ENCODE results near the gene RCOR3. TPM values are rescaled to one million over a fixed set of nuclear protein-coding genes. Genes with fewer than 3 reads are reported as not detected.

Gene RCOR3
- total RNA-seq, 4 donors from 2014 or later = 52.2 to 77.6 (median 72.1) TPM

DNA sequence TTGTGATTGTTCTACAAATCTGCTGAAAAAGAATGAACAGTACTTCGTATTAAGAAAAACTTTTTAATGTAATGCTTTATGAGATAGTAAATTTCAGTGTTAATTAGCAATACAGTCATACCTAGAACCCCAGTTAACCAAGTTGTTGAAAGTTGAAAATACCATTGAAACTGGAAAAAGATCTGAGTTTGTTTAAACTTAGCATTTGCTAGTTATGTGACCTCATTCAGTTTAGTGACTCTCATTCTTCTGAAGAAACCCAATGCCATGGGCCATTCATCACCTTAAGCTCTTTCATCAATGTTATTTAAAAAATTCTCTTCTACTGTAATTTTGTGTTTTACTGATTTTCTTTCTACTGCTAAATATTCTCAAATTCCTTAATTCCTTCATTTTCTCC is 20.2 kb downstream of the RCOR3 start:
- in situ Hi-C loops (cut with MboI; ENCODE audit: low pct_ligation_motif_present in 1 of 4, low pct_unique_long_range_greater_than_20kb in 1 of 4, low sequenced_read_pairs in 3 of 4) = no loop called here
- intact Hi-C loops (cut with DNase I; ENCODE audit: low total_unique reads) = no loop called here
- H3K27me3 ChIP-seq = no peaks in the 10 kb centered on the region
- H3K36me3 ChIP-seq = peaks cover 0 to 77% (median 33%) of the 10 kb centered on the region in 4 donors
- TF ChIP-seq POLR2AphosphoS5 (IDR thresholded peaks at IDR 0.05) = no peak
- TF ChIP-seq EP300 (IDR thresholded peaks at IDR 0.05; ENCODE audit: low read depth) = no peak
- TF ChIP-seq, protein P1, sequence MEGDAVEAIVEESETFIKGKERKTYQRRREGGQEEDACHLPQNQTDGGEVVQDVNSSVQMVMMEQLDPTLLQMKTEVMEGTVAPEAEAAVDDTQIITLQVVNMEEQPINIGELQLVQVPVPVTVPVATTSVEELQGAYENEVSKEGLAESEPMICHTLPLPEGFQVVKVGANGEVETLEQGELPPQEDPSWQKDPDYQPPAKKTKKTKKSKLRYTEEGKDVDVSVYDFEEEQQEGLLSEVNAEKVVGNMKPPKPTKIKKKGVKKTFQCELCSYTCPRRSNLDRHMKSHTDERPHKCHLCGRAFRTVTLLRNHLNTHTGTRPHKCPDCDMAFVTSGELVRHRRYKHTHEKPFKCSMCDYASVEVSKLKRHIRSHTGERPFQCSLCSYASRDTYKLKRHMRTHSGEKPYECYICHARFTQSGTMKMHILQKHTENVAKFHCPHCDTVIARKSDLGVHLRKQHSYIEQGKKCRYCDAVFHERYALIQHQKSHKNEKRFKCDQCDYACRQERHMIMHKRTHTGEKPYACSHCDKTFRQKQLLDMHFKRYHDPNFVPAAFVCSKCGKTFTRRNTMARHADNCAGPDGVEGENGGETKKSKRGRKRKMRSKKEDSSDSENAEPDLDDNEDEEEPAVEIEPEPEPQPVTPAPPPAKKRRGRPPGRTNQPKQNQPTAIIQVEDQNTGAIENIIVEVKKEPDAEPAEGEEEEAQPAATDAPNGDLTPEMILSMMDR (IDR thresholded peaks at IDR 0.05) = no peak
- no peak for TF ChIP-seq POLR2A (IDR thresholded peaks at IDR 0.05)
- no peak overlapping the region for H3K4me3 ChIP-seq
- DNase-seq = no peak
- peaks cover 0 to 8% (median 0%) of the 10 kb centered on the region in 4 donors for H3K4me1 ChIP-seq
- 23 to 36% methylated on average over 1 of the region's 1 CpG for WGBS, 2 donors (ENCODE audit: low coverage in 1 of 2)
- no peaks in the 10 kb centered on the region for H3K9me3 ChIP-seq
- no peak overlapping the region for H3K27ac ChIP-seq

DNA sequence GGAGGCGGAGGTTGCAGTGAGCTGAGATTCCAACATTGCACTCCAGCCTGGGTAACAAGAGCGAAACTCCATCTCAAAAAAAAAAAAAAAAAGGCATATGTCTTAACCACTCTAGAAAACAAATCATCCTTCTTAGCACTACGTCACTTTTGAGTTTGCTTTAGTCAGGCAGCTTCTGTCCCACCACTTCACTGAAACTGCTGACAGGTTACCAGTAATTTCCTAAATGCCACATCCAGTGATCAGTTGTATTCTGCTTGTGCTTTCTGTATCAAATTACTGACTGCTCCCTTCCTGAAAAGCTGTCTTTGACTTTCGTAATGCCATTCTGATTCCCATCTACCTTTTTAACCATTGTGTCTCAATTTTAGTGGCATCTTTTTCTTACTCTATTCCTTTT is 21.7 kb downstream of the RCOR3 start:
- TF ChIP-seq EP300 (IDR thresholded peaks at IDR 0.05; ENCODE audit: low read depth) = no peak
- TF ChIP-seq POLR2A (IDR thresholded peaks at IDR 0.05) = no peak
- TF ChIP-seq, protein P1 (IDR thresholded peaks at IDR 0.05) = no peak
- H3K9me3 ChIP-seq = no peaks in the 10 kb centered on the region
- peaks cover 0 to 2% (median 0%) of the 10 kb centered on the region in 4 donors for H3K4me1 ChIP-seq
- intact Hi-C loops (cut with DNase I; ENCODE audit: low total_unique reads) (no loop called here), in situ Hi-C loops (cut with MboI; ENCODE audit: low pct_ligation_motif_present in 1 of 4, low pct_unique_long_range_greater_than_20kb in 1 of 4, low sequenced_read_pairs in 3 of 4) (no loop called here)
- H3K27ac ChIP-seq = no peak overlapping the region
- 90 to 92% methylated on average over 4 of the region's 4 CpGs for WGBS, 2 donors (ENCODE audit: low coverage in 1 of 2)
- H3K4me3 ChIP-seq = no peak overlapping the region
- H3K27me3 ChIP-seq = no peaks in the 10 kb centered on the region
- H3K36me3 ChIP-seq = peaks cover 0 to 70% (median 26%) of the 10 kb centered on the region in 4 donors
- DNase-seq = no peak

DNA sequence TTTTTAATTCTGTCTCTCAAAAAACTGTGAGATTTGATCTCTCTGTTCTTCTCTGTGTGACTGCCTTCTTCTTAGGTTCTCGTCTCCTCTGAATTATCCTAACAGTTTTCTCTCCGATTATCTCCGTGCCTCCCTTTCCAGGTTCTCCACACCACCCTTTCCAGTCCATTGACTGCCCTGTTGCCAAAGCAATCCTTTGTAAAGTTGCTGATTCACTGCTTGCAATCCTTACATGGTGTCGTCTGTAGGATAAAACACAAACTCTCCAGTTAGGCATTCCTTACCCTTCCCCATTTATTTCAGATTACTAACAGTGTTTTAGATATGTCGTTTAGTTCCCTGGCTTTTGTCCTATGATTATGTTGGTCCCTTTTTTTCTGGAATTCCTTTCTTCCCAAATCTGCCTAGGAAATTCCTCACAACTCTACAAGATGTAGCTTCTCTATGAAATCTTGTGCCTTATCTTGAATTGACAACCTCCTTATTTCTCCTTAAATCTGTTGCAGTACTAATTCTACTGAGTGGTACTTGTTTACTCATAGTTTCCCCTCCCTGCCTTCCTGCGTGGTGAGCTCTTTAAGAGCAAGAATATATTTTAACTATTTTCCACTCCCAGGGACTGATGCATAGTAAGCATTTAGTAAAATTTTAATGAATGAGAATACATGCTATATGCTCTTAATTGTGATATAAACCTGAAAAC is 22.3 kb downstream of the RCOR3 start:
- WGBS, 2 donors (ENCODE audit: low coverage in 1 of 2) = 78 to 79% methylated on average over 6 of the region's 6 CpGs
- DNase-seq = no peak
- Histone ChIP-seq H3K9me3 (no peaks in the 10 kb centered on the region), H3K27ac (no peak overlapping the region), H3K36me3 (peaks cover 0 to 65% (median 25%) of the 10 kb centered on the region in 4 donors), H3K4me1 (no peaks in the 10 kb centered on the region), H3K4me3 (no peak overlapping the region), H3K27me3 (no peaks in the 10 kb centered on the region)
- in situ Hi-C loops (cut with MboI; ENCODE audit: low pct_ligation_motif_present in 1 of 4, low pct_unique_long_range_greater_than_20kb in 1 of 4, low sequenced_read_pairs in 3 of 4) = no loop called here
- intact Hi-C loops (cut with DNase I; ENCODE audit: low total_unique reads) = no loop called here
- TF ChIP-seq, protein P1 (IDR thresholded peaks at IDR 0.05) = no peak
- TF ChIP-seq EP300 (IDR thresholded peaks at IDR 0.05; ENCODE audit: low read depth) (no peak), POLR2AphosphoS5 (IDR thresholded peaks at IDR 0.05) (no peak), POLR2A (IDR thresholded peaks at IDR 0.05) (no peak)

DNA sequence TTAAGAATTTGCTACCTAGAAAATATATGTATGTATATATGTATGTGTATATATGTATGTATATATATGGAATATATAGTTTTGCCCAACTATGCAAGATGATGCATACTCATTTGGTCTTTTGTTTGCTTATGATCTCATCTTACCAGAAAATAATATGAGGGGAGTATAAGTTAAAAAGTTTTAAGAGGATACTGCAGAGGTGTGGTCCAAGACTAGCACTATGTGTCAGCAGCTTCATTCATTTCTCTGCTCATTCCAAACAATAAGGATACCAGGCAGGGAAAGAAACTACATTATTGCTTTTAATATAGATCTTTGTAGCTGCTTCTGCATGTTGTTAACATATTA is 22.8 kb downstream of the RCOR3 start:
- no peak for DNase-seq
- TF ChIP-seq POLR2A (IDR thresholded peaks at IDR 0.05) (no peak), EP300 (IDR thresholded peaks at IDR 0.05; ENCODE audit: low read depth) (no peak), POLR2AphosphoS5 (IDR thresholded peaks at IDR 0.05) (no peak)
- TF ChIP-seq, protein P1 (IDR thresholded peaks at IDR 0.05) = no peak
- Histone ChIP-seq H3K36me3 (peaks cover 0 to 62% (median 25%) of the 10 kb centered on the region in 4 donors), H3K27ac (no peak overlapping the region), H3K4me3 (no peak overlapping the region), H3K9me3 (no peaks in the 10 kb centered on the region), H3K27me3 (no peaks in the 10 kb centered on the region), H3K4me1 (no peaks in the 10 kb centered on the region)
- intact Hi-C loops (cut with DNase I; ENCODE audit: low total_unique reads) (no loop called here), in situ Hi-C loops (cut with MboI; ENCODE audit: low pct_ligation_motif_present in 1 of 4, low pct_unique_long_range_greater_than_20kb in 1 of 4, low sequenced_read_pairs in 3 of 4) (no loop called here)
